Thyroid gland (tissue), 4 donors: ENCODE measurements around the gene SUGCT.

Experiments used
- POLR2A ChIP-seq, 2 donors: fragments of 450-650 bp; IDR thresholded peaks; one replicate each; pipeline ENCODE4 v1.6.1; 2017; ENCODE audit warnings: antibody characterized with exemption in 2 of 2, mild to moderate bottlenecking in 2 of 2, moderate library complexity in 1 of 2
- TF ChIP-seq, protein P1 (sequence below), 6 experiments: fragments of 200-600 bp in 3 of 6; fragments of 450-650 bp in 3 of 6; sonication (generic) in 3 of 6; IDR thresholded peaks; one replicate each; pipeline ENCODE4 v1.5.1; 2016 to 2019; ENCODE audit warnings: antibody characterized with exemption in 6 of 6, mild to moderate bottlenecking in 2 of 6, inconsistent platforms in 1 of 6, moderate library complexity in 1 of 6

GRCh38 chr7:40870108-40870507 is 735.3 kb downstream of the SUGCT start:
- TF ChIP-seq POLR2A (IDR thresholded peaks at IDR 0.05) = no peak
- TF ChIP-seq, protein P1, sequence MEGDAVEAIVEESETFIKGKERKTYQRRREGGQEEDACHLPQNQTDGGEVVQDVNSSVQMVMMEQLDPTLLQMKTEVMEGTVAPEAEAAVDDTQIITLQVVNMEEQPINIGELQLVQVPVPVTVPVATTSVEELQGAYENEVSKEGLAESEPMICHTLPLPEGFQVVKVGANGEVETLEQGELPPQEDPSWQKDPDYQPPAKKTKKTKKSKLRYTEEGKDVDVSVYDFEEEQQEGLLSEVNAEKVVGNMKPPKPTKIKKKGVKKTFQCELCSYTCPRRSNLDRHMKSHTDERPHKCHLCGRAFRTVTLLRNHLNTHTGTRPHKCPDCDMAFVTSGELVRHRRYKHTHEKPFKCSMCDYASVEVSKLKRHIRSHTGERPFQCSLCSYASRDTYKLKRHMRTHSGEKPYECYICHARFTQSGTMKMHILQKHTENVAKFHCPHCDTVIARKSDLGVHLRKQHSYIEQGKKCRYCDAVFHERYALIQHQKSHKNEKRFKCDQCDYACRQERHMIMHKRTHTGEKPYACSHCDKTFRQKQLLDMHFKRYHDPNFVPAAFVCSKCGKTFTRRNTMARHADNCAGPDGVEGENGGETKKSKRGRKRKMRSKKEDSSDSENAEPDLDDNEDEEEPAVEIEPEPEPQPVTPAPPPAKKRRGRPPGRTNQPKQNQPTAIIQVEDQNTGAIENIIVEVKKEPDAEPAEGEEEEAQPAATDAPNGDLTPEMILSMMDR (IDR thresholded peaks at IDR 0.05) = no peak
